GM21576 (cell line): ENCODE measurements around the gene ZNF664.

Source experiments
- ATAC-seq: cut with Tn5 transposase; IDR thresholded peaks from one replicate; pipeline ENCODE4 v1.9.1; 2021; ENCODE audit warnings: mild to moderate bottlenecking, moderate library complexity; ENCODE audit not compliant: unreplicated experiment

ZNF664 gene

GRCh38 chr12:124006846-124007713 lies 34.1 kb downstream of the ZNF664 start:
- no peak for ATAC-seq

- ATAC-seq, result no peak
Measured at GRCh38 chr12:124007826-124008570, 35.0 kb downstream of the ZNF664 start.

- ATAC-seq, result no peak
Measured at GRCh38 chr12:124008595-124008994, 35.6 kb downstream of the ZNF664 start.

GRCh38 chr12:124009781-124010180 lies 36.8 kb downstream of the ZNF664 start:
- no peak for ATAC-seq

- ATAC-seq, result no peak
Measured at GRCh38 chr12:124010687-124011086, 37.7 kb downstream of the ZNF664 start.

GRCh38 chr12:124011435-124012115 lies 38.6 kb downstream of the ZNF664 start:
- ATAC-seq, result no peak

GRCh38 chr12:124013073-124013472 lies 40.1 kb downstream of the ZNF664 start:
- no peak for ATAC-seq

- no peak for ATAC-seq
Measured at GRCh38 chr12:124015494-124016461, 42.8 kb downstream of the ZNF664 start.

GRCh38 chr12:124017064-124017463 lies 44.0 kb downstream of the ZNF664 start:
- ATAC-seq, result no peak

- no peak for ATAC-seq
Measured at GRCh38 chr12:124018539-124018938, 45.5 kb downstream of the ZNF664 start.

GRCh38 chr12:124019115-124019514 lies 46.1 kb downstream of the ZNF664 start:
- no peak for ATAC-seq

GRCh38 chr12:124020514-124020949 lies 47.5 kb downstream of the ZNF664 start:
- ATAC-seq, result no peak

GRCh38 chr12:124021007-124021406 lies 48.0 kb downstream of the ZNF664 start:
- ATAC-seq, result no peak

GRCh38 chr12:124022161-124022560 lies 49.1 kb downstream of the ZNF664 start:
- ATAC-seq, result no peak

- no peak for ATAC-seq
Measured at GRCh38 chr12:124024263-124024678, 51.3 kb downstream of the ZNF664 start.

GRCh38 chr12:124024776-124025175 lies 51.8 kb downstream of the ZNF664 start:
- ATAC-seq, result no peak

- no peak for ATAC-seq
Measured at GRCh38 chr12:124025661-124026060, 52.6 kb downstream of the ZNF664 start.

- ATAC-seq, result no peak
Measured at GRCh38 chr12:124026755-124027745, 54.0 kb downstream of the ZNF664 start.
